WTC11 (cell line): Measurements from ENCODE around the gene KIRREL3. TPM values are rescaled to one million over a fixed set of nuclear protein-coding genes. Genes with fewer than 3 reads are reported as not detected.

Experiments used
- ATAC-seq: fragments of 200-7000 bp; cut with Tn5 transposase; 2 replicates; pipeline ENCODE4 v1.10.0; 2021; ENCODE audit warnings: mild to moderate bottlenecking, moderate library complexity
- CTCF ChIA-PET: fragments of 300-600 bp; sonication (Branson Sonifier 250); formaldehyde crosslinking; loops from one replicate; lab custom pipeline; 2021; ENCODE audit warnings: antibody characterized with exemption; lab: Charles Lee
- POLR2A ChIA-PET: fragments of 350-600 bp; sonication (Branson Sonifier 250); formaldehyde crosslinking; loops from one replicate; lab custom pipeline; 2021; ENCODE audit warnings: antibody characterized with exemption; lab: Charles Lee
- DNase-seq: peaks from one replicate; pipeline ENCODE4 v3.0.0; 2021; ENCODE audit warnings: low spot score
- H3K27ac Mint-ChIP-seq: 2 replicates; pipeline ENCODE4 v1.8.0; 2021; ENCODE audit warnings: mixed read lengths
- H3K27me3 Mint-ChIP-seq: 2 replicates; pipeline ENCODE4 v1.8.0; 2021; ENCODE audit warnings: low read depth, mild to moderate bottlenecking, moderate library complexity, mixed read lengths
- H3K36me3 Mint-ChIP-seq: 2 replicates; pipeline ENCODE4 v1.8.0; 2021; ENCODE audit warnings: mixed read lengths
- H3K4me1 Mint-ChIP-seq: 2 replicates; pipeline ENCODE4 v1.8.0; 2022; ENCODE audit warnings: mixed read lengths
- H3K4me3 Mint-ChIP-seq: 2 replicates; pipeline ENCODE4 v1.8.0; 2021; ENCODE audit warnings: mild to moderate bottlenecking, moderate library complexity, mixed read lengths
- H3K9me3 Mint-ChIP-seq: 2 replicates; pipeline ENCODE4 v1.8.0; 2021; ENCODE audit warnings: mixed read lengths
- AFF4 ChIP-seq: sonication (generic); formaldehyde crosslinking; IDR thresholded peaks from 2 replicates; pipeline ENCODE4 v1.8.1; 2023; ENCODE audit warnings: mild to moderate bottlenecking, missing genetic modification reagents, borderline replicate concordance
- ARID4B ChIP-seq: sonication (generic); formaldehyde crosslinking; IDR thresholded peaks from 2 replicates; pipeline ENCODE4 v1.8.0; 2023; ENCODE audit warnings: missing genetic modification reagents, mild to moderate bottlenecking, borderline replicate concordance
- ATF6 ChIP-seq: sonication (generic); formaldehyde crosslinking; IDR thresholded peaks from 2 replicates; pipeline ENCODE4 v1.8.1; 2023; ENCODE audit warnings: mild to moderate bottlenecking, missing genetic modification reagents
- CBFB ChIP-seq: sonication (generic); formaldehyde crosslinking; IDR thresholded peaks from 2 replicates; pipeline ENCODE4 v1.8.1; 2022; ENCODE audit warnings: mild to moderate bottlenecking, low read depth, missing genetic modification reagents
- CTCF ChIP-seq: fragments of 200-600 bp; IDR thresholded peaks from 2 replicates; pipeline ENCODE4 v1.8.0; 2022; ENCODE audit warnings: antibody characterized with exemption
- FOXK1 ChIP-seq: sonication (generic); formaldehyde crosslinking; IDR thresholded peaks from 2 replicates; pipeline ENCODE4 v1.8.0; 2022; ENCODE audit warnings: mild to moderate bottlenecking, moderate library complexity, missing genetic modification reagents
- GRHL2 ChIP-seq: fragments of 250-450 bp; sonication (Bioruptor Pico); IDR thresholded peaks from 2 replicates; pipeline ENCODE4 v1.8.0; 2022; ENCODE audit warnings: mild to moderate bottlenecking, moderate library complexity; ENCODE audit not compliant: insufficient replicate concordance, severe bottlenecking
- IRF2 ChIP-seq: sonication (generic); formaldehyde crosslinking; IDR thresholded peaks from 2 replicates; pipeline ENCODE4 v1.8.0; 2022; ENCODE audit warnings: low read depth, missing genetic modification reagents, borderline replicate concordance
- MLX ChIP-seq: sonication (generic); formaldehyde crosslinking; IDR thresholded peaks from 2 replicates; pipeline ENCODE4 v1.8.1; 2023; ENCODE audit warnings: mild to moderate bottlenecking, missing genetic modification reagents, moderate library complexity
- NFATC4 ChIP-seq: fragments of 250-450 bp; sonication (Bioruptor Pico); IDR thresholded peaks from 2 replicates; pipeline ENCODE4 v1.9.0; 2021; ENCODE audit warnings: mild to moderate bottlenecking
- NR1H2 ChIP-seq: sonication (generic); formaldehyde crosslinking; IDR thresholded peaks from 2 replicates; pipeline ENCODE4 v1.9.0; 2021; ENCODE audit warnings: mild to moderate bottlenecking, moderate library complexity, missing genetic modification reagents
- PREB ChIP-seq: sonication (generic); formaldehyde crosslinking; IDR thresholded peaks from 2 replicates; pipeline ENCODE4 v1.8.1; 2022; ENCODE audit warnings: mild to moderate bottlenecking, missing genetic modification reagents, moderate library complexity, borderline replicate concordance
- PRRX2 ChIP-seq: fragments of 250-450 bp; sonication (Bioruptor Pico); IDR thresholded peaks from 2 replicates; pipeline ENCODE4 v1.8.0; 2021; ENCODE audit warnings: mild to moderate bottlenecking
- RELA ChIP-seq: sonication (generic); formaldehyde crosslinking; IDR thresholded peaks from 2 replicates; pipeline ENCODE4 v1.8.1; 2022; ENCODE audit warnings: missing genetic modification reagents, mild to moderate bottlenecking, borderline replicate concordance
- SMAD4 ChIP-seq: sonication (generic); formaldehyde crosslinking; IDR thresholded peaks from 2 replicates; pipeline ENCODE4 v1.8.0; 2022; ENCODE audit warnings: mild to moderate bottlenecking, missing genetic modification reagents
- TCF7 ChIP-seq: sonication (generic); formaldehyde crosslinking; IDR thresholded peaks from 2 replicates; pipeline ENCODE4 v1.8.0; 2022; ENCODE audit warnings: mild to moderate bottlenecking, low read depth, missing genetic modification reagents, moderate library complexity
- TEAD1 ChIP-seq: sonication (generic); formaldehyde crosslinking; IDR thresholded peaks from 2 replicates; pipeline ENCODE4 v1.8.0; 2022; ENCODE audit warnings: mild to moderate bottlenecking, missing genetic modification reagents
- ZNF281 ChIP-seq: sonication (generic); formaldehyde crosslinking; IDR thresholded peaks from 2 replicates; pipeline ENCODE4 v1.8.0; 2023; ENCODE audit warnings: mild to moderate bottlenecking, missing genetic modification reagents
- ZNF416 ChIP-seq: fragments of 250-450 bp; sonication (Bioruptor Pico); IDR thresholded peaks from 2 replicates; pipeline ENCODE4 v1.9.0; 2021; ENCODE audit warnings: mild to moderate bottlenecking, inconsistent platforms
- total RNA-seq: library from RNA; stranded (reverse); gene quantifications from 3 replicates; pipeline ENCODE4 v1.2.3, GENCODE V29; 2021

Gene KIRREL3
- total RNA-seq, 1 experiment from 2014 or later, result 0.59 TPM

GRCh38 chr11:126511475-126512115 lies 489.0 kb downstream of the KIRREL3 start:
- ChIA-PET POLR2A (no interaction called here), CTCF (interaction anchor here (0.8 kb wide), 1 partner anchor 31 kb away, joined by 3 read pairs; no protein-coding TSS in a partner anchor)
- H3K4me3 Mint-ChIP-seq, result no peak overlapping the region
- H3K4me1 Mint-ChIP-seq, result no peaks in the 10 kb centered on the region
- H3K27me3 Mint-ChIP-seq, result no peaks in the 10 kb centered on the region; the same call in 1 of the 2 replicates
- peaks cover 5% of the 10 kb centered on the region for H3K9me3 Mint-ChIP-seq
- DNase-seq (no peak), ATAC-seq (no peak)
- H3K27ac Mint-ChIP-seq, result no peak overlapping the region
- TF ChIP-seq PREB (CRISPR knock-in tag), result no peak
- no peak for TF ChIP-seq TEAD1
- no peak for TF ChIP-seq FOXK1 (CRISPR knock-in tag)
- TF ChIP-seq IRF2 (CRISPR knock-in tag), result no peak
- no peak for TF ChIP-seq ATF6 (CRISPR knock-in tag)
- no peak for TF ChIP-seq SMAD4 (CRISPR knock-in tag)
- no peak for TF ChIP-seq ARID4B (CRISPR knock-in tag)
- TF ChIP-seq PRRX2, result no peak
- no peak for TF ChIP-seq ZNF281 (CRISPR knock-in tag)
- TF ChIP-seq CBFB (CRISPR knock-in tag), result no peak
- TF ChIP-seq NFATC4 (CRISPR knock-in tag), result no peak
- TF ChIP-seq GRHL2, result no peak
- no peak for TF ChIP-seq NR1H2
- TF ChIP-seq TCF7 (CRISPR knock-in tag), result no peak
- no peak for TF ChIP-seq RELA
- TF ChIP-seq AFF4 (CRISPR knock-in tag), result no peak
- TF ChIP-seq MLX (CRISPR knock-in tag), result no peak
- no peak for TF ChIP-seq ZNF416 (CRISPR knock-in tag)
- no peak for TF ChIP-seq CTCF
- peaks cover 3% of the 10 kb centered on the region; the same call in 1 of the 2 replicates for H3K36me3 Mint-ChIP-seq
